MM.1S (cell line): ENCODE measurements around the gene GULP1.

Experiments
- EZH2 ChIP-seq: fragments of 300-600 bp; sonication (generic); optimal IDR thresholded peaks from 2 replicates; pipeline ENCODE3; 2017; ENCODE audit warnings: low read depth, mild to moderate bottlenecking, antibody characterized with exemption, low read length, mixed read lengths
- TF ChIP-seq, protein P1 (sequence below): fragments of 300-600 bp; sonication (generic); IDR thresholded peaks from 2 replicates; pipeline ENCODE4 v1.5.1; 2016; ENCODE audit warnings: antibody characterized with exemption, low read length, mixed read lengths

DNA sequence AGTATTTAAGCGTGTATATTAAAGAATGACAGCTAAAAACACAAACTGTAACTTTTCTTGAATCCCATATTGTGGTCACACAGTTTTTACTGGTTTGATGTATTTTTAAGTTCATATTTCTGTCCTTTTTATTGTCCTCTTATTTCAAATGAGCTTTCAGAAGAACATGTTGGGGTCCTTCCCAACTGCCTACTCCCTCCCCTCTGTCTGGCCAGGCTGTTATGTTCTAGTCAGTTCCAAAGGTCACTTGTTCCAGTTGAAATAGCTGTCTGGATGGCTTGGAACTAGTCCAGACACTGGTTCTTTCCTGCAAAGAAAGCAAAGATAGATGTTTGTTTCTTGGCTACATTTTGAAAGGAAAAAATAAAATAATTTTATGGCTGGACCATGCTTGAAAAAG lies 306.9 kb downstream of the GULP1 start:
- TF ChIP-seq, protein P1, sequence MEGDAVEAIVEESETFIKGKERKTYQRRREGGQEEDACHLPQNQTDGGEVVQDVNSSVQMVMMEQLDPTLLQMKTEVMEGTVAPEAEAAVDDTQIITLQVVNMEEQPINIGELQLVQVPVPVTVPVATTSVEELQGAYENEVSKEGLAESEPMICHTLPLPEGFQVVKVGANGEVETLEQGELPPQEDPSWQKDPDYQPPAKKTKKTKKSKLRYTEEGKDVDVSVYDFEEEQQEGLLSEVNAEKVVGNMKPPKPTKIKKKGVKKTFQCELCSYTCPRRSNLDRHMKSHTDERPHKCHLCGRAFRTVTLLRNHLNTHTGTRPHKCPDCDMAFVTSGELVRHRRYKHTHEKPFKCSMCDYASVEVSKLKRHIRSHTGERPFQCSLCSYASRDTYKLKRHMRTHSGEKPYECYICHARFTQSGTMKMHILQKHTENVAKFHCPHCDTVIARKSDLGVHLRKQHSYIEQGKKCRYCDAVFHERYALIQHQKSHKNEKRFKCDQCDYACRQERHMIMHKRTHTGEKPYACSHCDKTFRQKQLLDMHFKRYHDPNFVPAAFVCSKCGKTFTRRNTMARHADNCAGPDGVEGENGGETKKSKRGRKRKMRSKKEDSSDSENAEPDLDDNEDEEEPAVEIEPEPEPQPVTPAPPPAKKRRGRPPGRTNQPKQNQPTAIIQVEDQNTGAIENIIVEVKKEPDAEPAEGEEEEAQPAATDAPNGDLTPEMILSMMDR: no peak
- no peak for TF ChIP-seq EZH2
